Thyroid gland (tissue), 4 donors: ENCODE data around the gene PDLIM3.

Experiments used
- CTCF ChIP-seq, 6 experiments: fragments of 200-600 bp in 3 of 6; fragments of 450-650 bp in 3 of 6; sonication (generic) in 3 of 6; IDR thresholded peaks; one replicate each; pipeline ENCODE4 v1.5.1; 2016 to 2019; ENCODE audit warnings: antibody characterized with exemption in 6 of 6, mild to moderate bottlenecking in 2 of 6, inconsistent platforms in 1 of 6, moderate library complexity in 1 of 6
- POLR2A ChIP-seq, 2 donors: fragments of 450-650 bp; IDR thresholded peaks; one replicate each; pipeline ENCODE4 v1.6.1; 2017; ENCODE audit warnings: antibody characterized with exemption in 2 of 2, mild to moderate bottlenecking in 2 of 2, moderate library complexity in 1 of 2

- TF ChIP-seq CTCF (IDR thresholded peaks at IDR 0.05): no peak
- TF ChIP-seq POLR2A (IDR thresholded peaks at IDR 0.05): no peak
These were observed 65.6 kb downstream of the PDLIM3 start for GRCh38 chr4:185469580-185470154.
